GM18511 (cell line): ENCODE data around the gene MUSTN1.

ENCODE experiments used
- ATAC-seq: cut with Tn5 transposase; IDR thresholded peaks from one replicate; pipeline ENCODE4 v1.9.1; 2021; ENCODE audit warnings: mild to moderate bottlenecking, moderate library complexity; ENCODE audit not compliant: unreplicated experiment

Gene MUSTN1

DNA sequence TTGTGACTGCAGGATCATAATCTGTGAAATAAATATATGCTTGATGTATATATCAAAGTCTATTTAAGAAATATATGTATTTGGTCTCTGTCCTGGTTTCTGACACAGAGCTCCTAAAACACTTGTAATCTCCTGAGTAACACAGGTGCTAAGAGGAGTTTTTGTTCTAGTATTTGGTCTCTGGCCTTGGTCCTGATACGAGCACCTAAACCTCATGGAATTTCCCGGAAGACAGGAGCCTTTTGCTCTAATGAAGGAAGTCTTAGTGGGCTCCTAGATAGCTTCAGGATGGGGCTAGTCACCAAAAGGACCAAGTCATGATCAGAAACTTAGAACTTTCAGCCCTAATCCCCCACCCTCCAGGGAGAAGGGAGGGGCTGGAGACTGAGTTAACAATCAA is 19.2 kb upstream of the MUSTN1 start:
- ATAC-seq = no peak

DNA sequence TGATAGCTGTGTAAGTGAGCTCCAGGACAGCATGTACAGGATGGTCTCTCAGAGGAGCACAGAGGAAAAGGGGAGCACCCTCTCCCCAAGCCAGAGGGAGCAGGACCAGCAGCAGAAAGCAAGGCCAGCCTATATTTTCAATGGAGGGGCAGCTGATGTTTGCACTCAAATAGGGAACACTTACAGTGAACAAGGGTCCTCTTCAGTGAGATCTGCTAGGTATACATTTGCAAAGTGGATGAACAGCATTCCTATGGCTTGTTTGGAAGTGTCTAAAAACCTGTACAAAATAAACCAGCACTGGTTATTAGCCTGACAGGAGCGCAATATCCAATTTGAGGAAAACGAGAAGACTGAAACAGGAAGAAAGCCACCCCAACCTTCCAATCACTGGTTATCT is 17.6 kb upstream of the MUSTN1 start:
- ATAC-seq = no peak

DNA sequence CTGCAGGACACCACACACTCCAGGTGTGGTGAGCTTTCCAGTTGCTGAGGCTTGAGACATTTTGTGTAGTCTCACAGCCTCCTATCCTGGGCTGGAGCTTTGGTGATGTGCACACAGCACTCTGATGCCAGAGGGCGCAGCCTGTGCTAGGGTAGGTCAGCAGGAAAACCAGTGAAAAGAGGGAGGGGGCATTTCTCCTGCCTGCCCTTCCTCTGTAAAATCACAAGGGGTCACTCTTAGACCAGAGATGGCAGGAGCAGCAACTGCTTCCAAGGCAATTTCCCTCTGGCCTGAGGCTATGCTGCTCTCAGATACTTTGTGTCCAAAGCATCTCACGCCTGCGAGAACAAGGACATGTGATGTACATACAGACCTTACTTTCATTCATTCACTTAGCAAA is 16.5 kb upstream of the MUSTN1 start:
- ATAC-seq = no peak

DNA sequence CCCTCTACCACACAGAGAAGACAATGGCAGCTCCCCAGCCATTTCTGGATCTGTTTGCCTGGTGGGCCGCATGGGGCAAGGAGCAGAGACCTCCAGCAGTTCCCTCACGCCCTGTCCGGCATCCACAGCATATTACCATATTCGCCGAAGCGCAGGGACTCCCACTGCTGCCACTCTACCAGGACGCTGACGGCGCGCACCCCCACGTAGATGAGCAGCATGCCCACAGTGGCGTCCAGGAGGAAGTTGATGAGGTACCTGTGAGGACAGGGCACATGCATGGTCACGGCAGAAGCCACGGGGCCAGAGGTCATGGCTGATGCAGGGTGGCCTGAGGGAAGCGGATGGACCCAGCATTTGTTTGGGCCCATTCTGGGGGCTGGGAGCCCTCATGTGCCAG is 14.8 kb upstream of the MUSTN1 start:
- ATAC-seq = no peak

DNA sequence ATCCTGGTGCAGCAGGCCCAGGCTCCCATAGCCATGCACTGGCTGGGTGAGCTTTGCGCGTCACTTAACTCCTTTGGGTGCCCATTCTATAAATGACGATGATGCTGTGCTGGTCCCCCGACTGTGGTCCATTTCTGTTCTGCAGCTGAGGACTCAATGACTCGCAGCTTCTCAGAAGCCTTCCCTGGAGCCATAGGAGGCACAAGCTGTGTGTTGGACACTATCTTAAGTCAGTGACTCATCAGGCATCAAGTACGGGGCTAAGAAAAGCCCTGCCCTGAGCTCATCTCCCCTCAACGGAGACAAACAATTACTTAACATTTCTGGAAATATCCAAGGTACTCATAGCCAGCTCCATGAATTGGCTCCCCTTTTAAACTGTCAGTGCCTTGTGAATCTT is 13.8 kb upstream of the MUSTN1 start:
- no peak for ATAC-seq

DNA sequence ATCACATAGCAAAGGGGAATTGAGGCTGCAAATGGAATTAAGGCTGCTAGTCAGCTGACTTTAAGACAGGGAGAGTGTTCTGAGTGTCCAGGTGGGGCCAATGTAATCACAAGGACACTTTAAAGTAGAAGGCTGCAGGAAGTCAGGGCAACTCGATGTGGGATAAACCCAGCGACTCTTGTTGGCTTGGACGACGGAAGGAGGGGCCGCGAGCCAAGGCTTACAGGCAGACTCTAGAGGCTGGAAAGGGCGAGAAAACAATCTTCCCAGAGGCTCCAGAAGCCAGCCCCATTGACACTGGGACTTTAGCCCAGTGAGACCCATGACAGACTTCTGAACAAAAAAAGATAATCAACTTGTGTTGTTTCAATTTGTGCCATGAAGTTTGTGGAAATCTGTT is 12.9 kb upstream of the MUSTN1 start:
- ATAC-seq = no peak

DNA sequence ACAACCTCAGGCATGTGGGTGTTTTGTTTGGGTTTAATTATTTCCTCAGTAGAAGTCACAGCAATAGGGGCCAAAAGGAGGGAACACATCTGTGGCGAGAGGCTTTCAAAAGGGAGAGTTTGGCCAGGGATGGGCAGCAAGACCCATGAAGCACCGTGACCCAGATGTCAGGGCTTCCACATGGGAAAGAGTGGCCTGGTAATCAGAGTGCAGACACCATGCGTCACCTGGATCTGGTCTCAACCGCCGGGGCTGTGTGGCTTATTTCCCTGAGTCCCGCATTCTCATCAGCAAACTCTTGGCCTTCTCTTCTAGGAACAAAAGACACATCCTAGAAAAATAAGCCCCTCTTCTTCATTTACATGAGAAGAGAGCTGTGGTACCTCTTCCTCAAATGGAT is 12.4 kb upstream of the MUSTN1 start:
- ATAC-seq = no peak

DNA sequence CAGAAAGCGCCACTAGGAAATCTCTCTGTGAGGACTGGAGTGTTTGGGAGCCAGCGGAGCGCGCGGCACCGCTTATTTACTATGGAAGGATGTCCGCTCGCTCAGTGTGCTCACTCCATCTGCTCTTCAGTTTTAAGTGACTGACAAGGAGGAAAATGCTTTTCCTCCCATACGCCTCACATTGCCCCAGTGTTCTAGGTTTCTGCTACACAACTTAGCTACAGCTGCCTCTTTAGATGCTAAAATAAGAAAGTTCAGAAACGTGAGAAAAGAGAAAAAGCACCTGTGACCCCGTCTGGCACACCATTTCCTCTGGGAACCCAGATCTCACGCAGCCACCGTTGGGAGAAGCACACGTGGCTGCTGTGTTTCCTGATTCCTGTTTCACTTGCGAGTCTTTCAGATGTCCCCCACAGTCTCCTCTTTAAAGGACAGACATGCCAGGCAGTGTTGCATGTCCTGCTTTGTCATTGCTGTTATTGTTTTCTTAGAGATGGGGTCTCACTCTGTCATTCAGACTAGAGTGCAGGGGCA is 11.7 kb upstream of the MUSTN1 start:
- no peak for ATAC-seq

DNA sequence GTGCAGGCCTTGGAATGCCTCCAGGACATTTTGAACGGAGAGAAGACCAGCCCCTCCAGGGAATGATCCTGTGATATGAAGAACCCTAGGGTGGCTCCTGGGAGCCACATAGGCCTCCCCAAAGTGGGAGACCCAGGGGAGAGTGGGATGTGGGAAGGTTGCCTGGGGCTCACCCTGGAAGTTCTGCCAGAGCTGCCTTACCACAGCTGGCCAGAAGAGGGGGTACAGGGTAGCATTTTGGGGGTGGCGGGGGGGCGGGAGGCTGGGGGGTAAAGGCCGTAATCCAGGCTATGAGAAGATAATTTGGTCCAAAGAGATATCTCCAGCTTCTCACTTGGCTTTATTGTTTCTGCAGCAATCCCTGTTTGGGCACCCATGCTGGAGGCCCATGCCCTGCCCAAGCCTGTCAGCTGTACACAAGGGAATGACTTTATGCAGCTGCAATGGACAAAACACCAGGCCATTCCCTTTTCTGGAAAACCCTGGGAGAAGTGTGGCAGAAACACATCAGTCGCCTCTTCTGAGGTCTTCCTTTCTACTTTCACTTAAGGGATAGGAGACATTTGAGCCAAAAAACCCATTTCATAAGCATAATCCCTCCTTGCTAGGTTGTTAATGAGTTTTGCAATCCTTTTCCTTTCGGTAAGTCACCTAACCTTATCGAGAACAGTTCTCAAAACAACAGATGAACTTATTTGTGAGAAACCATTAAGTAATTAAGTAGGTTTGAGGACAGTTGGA is 11.0 kb upstream of the MUSTN1 start:
- ATAC-seq = no peak

DNA sequence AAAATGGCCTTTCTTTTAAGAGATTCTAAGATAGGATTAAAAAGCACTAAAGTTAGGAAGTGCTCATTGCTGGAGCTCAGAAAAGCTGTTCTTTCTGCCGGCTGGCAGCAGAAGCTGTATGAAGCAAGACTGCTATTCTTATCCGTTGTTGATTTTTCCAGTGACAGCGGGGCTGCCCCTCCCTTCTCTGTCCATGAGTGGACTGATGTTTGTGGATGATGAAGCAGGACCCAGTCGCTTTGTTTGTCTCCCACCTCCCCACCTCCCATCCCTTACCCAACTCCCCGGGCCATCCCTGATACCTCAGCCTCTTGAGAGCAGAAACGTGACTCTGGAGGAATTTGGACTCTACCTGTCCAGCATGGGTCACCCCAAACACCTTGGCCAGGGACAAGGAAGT is 10.3 kb upstream of the MUSTN1 start:
- no peak for ATAC-seq

DNA sequence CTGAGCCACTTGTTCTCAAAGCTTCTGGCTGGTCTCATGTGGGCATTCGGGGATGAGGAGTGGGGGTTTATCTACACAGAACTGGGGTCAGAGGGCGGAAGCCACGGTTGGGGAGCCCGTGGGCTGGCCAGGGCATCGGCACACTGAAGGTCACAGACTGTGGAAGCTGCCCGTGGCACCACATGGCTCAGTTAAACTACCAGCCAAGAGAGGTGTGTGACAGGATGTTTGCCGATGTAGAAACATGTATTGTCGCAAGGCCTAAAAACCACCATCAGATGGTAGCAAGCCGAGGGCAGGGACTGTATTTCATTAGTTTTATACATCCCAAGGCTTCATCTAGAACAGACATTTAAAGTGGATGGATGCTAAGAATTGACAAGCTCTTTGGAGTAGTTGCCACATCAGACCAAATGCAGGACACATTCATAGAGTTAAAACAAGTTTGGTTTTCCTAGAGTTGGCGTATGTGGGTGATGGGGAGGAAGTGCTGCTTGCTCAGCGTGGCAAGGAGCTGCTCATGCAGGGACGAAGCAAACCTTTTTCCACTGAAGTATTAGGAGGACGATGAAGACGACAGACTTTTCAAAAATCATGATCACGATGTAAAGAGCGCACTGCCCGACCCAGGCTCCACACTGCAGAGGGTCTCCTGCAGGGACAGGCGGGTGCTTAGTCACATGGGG is 9.6 kb upstream of the MUSTN1 start:
- ATAC-seq = no peak

DNA sequence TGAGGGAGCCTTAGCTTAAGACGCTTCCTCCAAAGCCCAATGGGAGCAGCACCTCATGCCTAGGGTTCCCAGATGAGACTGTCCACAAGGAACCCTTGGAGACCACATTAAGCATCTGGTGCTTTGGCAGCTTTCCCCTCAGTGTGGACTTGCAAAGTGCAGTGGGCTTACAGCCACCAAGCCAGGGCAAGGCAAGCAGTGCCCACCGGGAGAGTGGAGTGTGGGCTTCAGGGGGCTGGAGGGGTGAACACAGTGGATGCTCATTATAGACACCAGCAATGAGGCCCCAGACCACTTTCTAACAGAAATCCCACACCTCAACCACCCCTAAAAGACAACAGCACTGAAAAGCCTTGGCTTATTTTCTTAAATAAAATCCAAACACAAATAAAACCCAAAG is 9.1 kb upstream of the MUSTN1 start:
- no peak for ATAC-seq

DNA sequence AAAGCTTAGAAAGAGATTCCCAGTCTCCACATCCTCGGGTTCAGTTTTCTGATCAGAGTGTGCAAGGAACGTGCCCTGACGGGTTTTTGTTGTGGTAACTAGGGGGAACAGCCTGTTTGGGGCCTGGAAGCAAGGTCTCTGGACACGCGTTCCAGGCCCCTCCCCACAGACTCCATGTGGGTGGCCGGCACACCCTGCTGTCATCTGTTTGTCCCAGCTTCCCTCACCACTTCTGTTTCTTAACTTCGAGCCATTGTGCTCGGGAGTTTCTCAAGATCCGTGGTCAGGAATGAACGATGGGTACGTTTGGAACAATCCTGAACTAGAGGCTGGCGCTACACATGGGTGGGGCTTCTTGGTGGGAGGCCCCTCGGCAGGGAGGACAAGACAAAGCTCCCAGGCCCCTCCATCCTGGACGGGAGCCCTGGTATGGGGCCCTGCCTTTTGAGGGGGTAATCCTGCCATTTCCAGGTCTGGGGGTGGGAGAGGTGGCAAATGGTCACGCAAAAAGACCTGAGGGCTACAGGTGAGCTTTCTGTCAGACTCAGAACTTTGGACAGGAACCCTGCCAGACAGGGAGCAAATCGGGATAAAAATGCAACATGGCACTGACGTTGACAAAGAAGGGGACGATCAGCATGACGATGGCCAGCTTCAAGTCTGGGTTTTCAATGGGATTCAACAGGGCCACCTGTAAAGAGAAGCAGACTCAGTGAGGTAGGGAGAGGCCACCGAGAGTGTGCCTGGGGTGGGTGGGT is 8.5 kb upstream of the MUSTN1 start:
- ATAC-seq = no peak

DNA sequence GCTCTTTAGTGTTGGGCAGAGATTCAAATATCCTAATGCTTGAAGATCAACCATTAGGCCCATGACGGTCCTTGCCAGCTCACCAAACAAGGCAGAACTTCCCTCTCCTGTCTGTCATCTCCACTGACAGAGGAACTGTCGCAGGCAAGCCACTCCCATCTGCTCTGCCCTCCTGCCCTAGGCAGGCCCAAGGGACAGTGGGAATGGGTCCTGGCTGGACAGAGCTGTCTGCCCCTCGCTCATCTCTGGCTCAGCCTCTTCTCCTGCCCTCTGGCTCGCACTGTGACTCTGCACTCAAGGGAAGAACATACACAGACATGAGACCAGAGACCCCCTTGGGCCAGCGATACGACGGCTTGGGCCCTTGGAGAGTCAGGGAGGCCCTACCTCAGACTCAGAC is 7.6 kb upstream of the MUSTN1 start:
- no peak for ATAC-seq

DNA sequence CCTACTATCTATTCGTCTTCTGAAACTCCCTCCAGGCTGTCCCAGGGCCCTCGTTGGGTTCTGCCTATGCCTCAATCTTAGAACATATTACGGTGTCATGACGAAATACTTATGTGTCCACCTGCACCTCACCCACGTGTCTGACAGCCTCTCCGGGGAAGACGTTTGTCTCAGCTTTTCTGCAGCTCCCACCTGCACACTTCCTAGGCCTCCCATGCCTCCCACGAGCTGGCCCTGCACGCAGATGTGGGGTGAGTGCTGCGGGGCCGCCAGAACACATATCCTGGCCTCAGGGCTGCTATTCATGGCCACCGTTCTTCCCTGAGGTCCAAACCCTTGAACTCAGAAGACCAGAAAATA is 7.1 kb upstream of the MUSTN1 start:
- ATAC-seq = no peak

DNA sequence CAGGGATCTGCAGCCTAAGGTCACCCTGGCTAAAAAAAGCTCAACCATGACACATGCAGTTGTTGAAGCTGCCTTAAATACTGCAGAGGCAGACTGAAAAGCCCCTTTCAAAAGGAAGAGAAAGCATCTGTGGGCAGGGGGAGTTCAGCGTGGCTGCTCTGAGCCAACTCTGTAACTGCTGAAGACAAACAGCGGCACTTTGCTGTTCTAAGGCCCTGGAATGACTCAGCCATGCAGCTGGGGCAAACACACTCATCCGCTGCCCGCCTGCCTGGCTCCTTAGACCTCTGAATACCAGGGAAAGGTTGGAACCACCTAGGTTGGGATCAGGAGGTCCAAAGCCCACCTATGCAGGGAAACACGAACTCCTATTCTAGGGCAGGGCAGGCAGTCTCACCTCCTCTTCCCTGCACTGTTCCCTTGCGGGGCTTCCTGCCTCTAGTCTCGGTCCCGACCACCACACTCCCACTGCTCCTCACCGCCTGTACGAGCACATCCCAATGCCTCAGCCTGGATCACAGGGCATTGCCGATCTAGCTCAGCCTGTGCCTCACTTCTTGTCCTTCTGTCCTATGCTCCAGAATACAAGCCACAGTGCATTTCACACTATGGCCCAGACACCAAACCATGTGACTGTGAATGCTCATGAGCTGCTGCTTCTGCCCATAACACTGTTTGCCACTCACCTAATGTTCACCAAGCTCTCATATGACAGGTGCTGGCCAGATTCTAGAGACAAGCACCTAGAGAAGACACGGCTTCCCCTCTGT is 6.6 kb upstream of the MUSTN1 start:
- ATAC-seq = peak; percentile 51

DNA sequence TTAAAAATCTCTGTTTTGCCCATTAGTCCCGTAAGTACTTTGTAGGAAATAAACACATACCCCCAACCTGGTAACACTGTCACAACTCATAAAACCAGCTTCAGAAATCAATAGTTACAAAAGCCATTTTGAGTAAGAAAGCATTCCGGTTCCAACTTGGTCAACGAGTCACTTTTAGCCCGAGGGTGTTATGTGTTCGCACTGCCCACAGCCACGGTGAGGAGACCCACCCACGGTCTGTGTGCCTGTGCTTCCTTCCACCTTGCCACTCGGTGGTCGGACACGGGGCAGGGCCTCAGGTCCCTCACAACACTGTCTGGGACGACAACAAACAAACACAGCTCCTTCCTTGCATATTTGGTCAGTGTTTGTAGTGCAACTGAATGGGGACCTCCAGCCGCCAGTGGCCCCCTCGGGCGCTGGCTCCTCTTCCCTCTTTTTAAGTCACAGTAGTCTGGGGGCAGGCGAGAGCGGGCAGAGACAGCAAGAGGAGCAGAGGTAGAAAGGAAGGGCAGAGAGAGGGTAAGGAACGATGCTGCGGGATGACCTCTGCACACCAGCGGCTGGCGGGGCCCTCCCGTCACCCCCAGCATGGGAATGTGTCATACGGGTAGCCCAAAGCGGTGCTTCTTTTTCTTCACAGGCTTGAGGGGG is 5.2 kb upstream of the MUSTN1 start:
- no peak for ATAC-seq

DNA sequence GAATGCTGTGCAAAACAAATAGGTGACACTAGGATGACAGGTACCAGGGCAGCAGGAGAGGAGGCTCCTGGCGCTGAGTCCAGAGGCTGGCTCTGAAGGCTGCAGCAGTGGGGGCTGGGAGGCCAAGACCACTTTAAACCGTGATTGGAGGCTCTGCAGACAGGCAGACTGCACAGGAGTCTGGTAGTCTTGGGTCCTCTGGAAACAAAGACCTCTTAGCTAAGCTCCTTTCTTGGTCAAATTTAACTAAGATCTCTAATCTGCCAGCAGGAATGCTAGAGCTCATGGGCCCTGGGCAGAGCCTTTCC is 4.4 kb upstream of the MUSTN1 start:
- ATAC-seq = no peak

DNA sequence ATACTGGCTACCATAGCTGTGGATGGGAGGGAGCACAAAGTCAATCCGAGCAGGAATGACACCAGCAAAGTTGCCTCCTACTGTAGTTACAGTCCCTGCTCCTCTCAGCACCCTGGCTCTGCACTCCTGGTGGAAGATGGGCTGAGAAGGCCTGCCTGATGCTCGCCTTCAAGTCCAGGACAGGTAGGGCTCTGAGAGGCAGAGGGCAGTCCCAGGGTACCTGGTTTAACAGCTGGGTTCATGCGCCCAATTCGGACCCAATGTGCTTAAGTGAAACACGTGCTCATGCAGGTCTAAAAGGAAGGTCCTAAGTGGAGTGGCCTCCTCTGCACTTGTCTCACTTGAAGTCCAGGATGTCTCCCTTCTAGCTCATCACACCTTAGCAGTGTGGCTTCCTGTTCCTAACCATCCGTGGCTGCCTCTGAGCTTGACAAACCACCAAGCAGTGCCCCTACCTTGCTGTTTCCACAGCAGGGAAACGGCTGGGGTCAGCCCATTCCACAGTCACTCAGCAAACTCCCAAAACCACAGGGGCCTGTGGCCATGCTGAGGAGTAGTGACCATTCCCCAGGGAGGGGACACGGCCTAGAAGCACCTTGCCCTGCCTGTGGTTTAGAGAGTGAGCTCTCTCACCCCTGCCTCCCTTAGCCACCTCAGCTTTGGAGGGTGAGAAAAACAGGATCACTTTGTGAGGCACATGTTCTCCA is 3.9 kb upstream of the MUSTN1 start:
- no peak for ATAC-seq

DNA sequence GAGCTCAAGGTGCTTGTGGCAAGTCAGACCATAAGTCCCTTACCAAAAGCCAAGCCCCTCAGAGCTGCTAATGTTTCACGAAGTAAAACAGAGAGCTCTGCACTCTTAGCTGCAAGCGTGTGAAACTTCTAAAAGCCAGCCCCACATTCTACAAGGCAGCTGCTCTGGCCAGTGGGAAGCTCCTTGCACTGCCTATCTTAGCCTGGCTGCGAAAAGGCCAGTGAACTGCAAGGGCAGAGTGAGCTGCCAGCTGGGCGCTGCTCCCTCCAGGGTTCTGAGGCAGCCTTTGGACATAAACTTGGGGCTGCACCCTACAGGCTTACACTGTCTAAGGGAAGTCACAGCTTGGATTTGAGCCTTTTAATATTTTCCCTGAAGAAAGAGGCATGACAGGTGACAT is 2.2 kb upstream of the MUSTN1 start:
- no peak for ATAC-seq
